HG02623 (cell line): Measurements from ENCODE around the gene PPP1R13L.

Experiments
- ATAC-seq: cut with Tn5 transposase; IDR thresholded peaks from one replicate; pipeline ENCODE4 v1.9.1; 2021; ENCODE audit warnings: moderate library complexity; ENCODE audit not compliant: unreplicated experiment

PPP1R13L gene

GRCh38 chr19:45370410-45371204, 34.3 kb downstream of the PPP1R13L start, which contains the start of gene ERCC2:
Gene ERCC2 (minus strand): TSS chr19:45370573. CDS start chr19:45370540, 33 bp downstream.
- ATAC-seq = peak; percentile 92

DNA sequence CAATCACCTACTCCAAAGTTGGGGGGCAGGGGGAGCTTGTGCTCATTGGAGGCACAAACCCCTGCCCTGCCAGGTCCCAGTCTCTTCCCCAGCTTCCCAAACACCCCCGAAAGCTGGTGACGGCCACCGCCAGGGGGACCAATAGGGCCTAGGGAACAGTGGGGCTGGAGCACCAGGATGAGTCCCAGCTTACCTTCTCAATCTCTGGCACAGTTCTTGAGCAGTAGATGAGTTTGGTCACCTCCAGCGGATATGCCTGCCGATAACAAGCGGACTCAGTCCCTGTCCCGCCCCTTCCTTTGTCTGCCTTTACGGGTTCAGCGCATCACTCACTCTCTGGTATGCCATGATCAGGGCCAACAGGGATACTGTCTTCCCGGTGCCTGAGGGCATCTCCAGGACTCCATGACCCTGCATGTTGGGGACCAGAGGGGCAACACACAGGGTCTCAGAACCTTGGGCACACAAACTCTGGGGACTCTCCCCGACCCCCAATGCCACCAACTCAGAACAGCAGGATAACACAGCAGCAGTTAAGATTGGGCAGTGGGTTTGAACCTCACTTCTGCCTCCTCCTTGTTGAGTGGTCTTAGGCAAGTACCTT, 36.0 kb downstream of the PPP1R13L start:
- ATAC-seq = no peak

- ATAC-seq = no peak
These were observed 36.7 kb downstream of the PPP1R13L start for GRCh38 chr19:45368127-45368526.

DNA sequence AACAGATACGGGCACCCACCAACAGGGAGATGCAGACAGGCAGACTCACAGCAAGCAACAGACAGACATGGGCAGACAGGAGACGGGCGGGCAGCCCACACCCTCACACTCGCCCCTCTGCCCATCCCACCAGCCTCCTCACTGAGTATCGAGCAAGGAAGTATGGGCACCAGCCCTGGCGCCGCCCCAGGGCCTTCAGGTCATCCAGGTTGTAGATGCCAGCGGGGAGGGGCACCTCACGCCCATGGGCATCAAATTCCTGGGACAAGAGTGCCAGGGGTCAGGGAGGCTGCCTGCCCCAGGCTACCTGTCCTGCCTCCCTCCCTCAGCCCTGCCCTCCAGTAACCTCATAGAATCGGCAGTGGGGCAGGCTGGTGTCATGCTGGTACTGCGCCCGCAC, 40.2 kb downstream of the PPP1R13L start:
- ATAC-seq = no peak

DNA sequence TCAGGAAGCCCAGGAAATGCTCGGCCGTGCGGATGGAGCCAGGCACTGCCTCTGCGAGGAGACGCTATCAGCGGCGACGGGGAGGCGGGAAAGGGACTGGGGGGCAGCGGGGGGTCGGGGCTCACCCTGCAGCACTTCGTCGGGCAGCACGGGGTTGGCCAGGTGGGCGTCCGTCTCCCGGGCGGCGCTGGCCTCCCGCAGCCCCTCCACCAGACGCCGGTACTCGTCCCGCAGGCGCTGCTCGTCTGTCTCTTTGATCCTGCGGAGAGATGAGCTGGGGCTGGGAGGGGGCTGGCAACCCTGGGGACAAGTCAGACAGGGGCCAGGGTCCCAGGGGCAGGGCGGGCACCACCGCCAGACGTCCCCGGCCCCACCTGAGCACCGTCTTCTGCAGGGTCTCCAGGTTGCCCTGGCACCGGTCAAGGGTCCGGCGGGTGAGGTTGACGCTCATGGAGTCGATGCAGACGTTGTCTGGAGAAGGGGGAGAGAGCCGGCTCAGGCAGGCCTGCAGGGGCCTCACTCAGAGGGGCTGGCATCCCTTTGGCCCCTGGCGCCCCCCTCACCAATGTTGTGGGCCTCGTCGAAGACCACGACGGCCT, 40.9 kb downstream of the PPP1R13L start:
- ATAC-seq = no peak

- ATAC-seq = no peak
These were observed 42.6 kb downstream of the PPP1R13L start for GRCh38 chr19:45362291-45362690.

DNA sequence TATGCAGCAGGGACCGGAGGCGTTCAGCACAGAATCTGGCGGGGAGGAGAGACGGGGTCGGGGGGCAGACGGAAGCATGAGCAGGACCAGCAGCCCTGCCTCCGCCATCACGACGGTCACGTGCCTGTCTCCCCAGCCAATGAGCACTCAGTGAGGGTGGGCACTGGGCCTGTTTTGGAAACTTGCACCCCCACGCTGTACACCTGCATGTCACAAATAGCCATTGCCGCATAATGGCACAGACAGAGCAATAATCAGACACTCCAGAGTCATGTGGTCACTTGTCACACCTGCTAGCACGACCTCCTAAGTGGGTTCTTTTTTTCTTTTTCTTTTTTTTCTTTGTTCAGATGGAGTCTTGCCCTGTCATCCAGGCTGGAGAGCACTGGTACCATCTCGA, 43.3 kb downstream of the PPP1R13L start:
- ATAC-seq = no peak

GRCh38 chr19:45358213-45358792, 46.6 kb downstream of the PPP1R13L start:
- no peak for ATAC-seq

GRCh38 chr19:45357445-45357783, 47.5 kb downstream of the PPP1R13L start:
- ATAC-seq = no peak

GRCh38 chr19:45356760-45357444, 48.0 kb downstream of the PPP1R13L start:
- no peak for ATAC-seq

GRCh38 chr19:45355910-45356309, 49.0 kb downstream of the PPP1R13L start:
- ATAC-seq = no peak

DNA sequence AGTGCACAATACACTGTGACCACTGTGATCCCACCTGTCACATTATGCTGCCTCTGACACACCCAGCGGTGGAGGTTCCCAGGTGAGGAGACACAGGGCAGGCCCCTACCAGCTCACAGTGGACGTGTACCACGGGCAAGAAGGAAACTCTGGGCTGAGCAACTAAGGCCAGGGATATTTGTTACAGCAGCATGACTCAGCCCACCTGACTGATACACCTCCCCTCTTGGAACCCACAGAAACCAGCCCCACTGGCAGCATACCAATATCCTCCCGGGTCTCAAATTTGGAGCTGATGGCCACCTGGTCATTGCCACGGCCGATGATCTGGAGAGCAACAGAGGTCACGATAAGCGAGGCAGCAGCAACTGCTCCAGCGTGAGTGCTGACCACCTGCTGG, 49.5 kb downstream of the PPP1R13L start:
- no peak for ATAC-seq

- ATAC-seq = no peak
These were observed 50.5 kb downstream of the PPP1R13L start for GRCh38 chr19:45354241-45354842.

DNA sequence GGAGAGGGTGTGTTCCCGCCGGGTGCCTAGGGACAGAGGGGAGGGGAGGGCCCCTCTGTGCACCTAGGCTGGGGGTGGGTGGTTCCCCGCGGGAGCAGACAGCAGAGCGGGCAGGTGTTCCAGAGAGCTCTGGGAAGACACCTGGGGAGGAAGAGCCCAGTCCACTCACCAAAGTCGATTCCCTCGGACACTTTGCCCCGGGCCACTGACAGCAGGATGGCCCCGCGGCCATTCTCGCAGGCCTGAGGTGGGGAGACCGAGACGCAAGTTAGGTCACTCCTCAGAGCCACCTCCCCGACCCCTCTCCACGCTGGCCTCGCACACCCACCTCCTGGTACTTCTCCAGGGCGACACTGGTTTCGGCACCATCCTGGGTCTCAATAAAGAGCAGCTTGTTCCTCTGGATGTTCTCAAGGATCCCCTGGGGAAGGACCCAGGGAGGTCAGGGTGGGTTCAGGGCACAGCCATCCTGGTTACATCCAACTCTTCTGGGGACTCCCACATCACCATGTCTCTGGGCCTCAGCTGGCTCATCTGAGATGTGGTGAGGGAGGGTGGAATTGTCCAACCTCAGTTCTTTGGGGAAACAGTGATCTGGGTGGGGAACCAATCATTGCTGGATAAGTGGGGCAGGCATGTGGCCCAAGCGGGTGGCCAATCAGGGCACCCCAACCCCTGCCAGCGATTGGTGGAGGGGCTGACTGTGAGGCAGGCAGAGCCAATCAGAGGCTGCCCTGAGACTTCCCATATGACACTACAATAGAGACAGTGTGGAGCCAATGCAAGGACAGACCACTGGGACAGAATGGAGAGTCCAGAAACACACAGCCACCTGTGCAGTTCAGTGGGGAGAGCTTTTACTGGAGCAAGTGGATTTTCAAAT, 51.7 kb downstream of the PPP1R13L start:
- ATAC-seq = no peak

DNA sequence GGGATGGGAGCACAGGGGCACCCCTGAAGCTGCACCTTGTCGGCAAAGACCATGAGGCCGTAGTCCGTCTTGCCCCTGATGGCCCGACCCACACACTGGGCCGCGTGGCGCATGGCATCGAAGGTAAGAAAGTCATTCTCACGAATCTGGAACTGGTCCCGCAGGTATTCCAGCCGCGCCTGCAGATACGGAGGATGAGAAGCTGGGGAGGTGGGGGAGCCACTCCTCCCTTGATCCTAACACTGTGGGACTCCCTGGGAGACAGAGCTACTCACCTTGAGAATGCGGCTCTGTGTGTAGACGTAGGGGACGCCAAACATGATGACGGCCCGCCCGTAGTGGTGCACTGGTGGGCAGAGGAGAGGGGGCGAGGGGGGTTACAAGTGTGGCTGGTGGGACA, 52.4 kb downstream of the PPP1R13L start:
- no peak for ATAC-seq

- ATAC-seq = no peak
These were observed 52.8 kb downstream of the PPP1R13L start for GRCh38 chr19:45352062-45352461.

GRCh38 chr19:45351401-45351952, 53.4 kb downstream of the PPP1R13L start:
- ATAC-seq = no peak

GRCh38 chr19:45350477-45351058, 54.3 kb downstream of the PPP1R13L start:
- no peak for ATAC-seq

DNA sequence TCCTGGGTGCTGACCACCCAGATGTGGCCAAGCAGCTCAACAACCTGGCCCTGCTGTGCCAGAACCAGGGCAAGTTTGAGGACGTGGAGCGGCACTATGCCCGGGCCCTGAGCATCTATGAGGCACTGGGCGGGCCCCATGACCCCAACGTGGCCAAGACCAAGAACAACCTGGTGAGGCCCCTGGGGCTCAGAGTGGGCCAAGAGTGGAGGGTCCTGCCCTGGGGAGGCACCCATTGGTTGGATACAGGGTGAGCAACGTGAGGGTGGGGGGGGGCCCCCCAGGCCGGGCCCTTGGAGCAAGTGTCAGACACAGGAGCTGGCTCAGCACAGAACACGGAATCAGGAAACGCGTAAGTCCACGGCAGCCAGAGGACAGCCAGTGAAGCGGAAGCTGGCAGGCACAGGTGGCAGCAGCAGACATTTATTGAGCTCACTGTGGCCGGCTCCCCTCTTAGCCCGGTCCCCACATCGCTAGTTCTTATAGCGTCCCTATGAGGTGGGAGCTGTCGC, 55.4 kb downstream of the PPP1R13L start:
- no peak for ATAC-seq
